Parathyroid adenoma (tissue), 2 donors: Measurements from ENCODE around the gene CCDC124.
"Not testable (repeated sequence)": the region's sequence is repeated elsewhere in the genome, so short reads cannot be mapped to it uniquely, and the experiment has no call there.

Experiments used
- H2AFZ ChIP-seq: fragments of 300-600 bp; sonication (generic); one replicate; pipeline ENCODE4 v1.7.0; 2017; ENCODE audit warnings: antibody characterized with exemption, mild to moderate bottlenecking
- H3K27ac ChIP-seq: fragments of 300-600 bp; sonication (generic); one replicate; pipeline ENCODE4 v1.7.0; 2017
- H3K27me3 ChIP-seq: fragments of 300-600 bp; sonication (generic); one replicate; pipeline ENCODE4 v1.7.0; 2017; ENCODE audit warnings: low read length; ENCODE audit not compliant: control insufficient read depth, insufficient read depth
- H3K36me3 ChIP-seq: fragments of 300-600 bp; sonication (generic); one replicate; pipeline ENCODE4 v1.7.0; 2017; ENCODE audit warnings: low read length; ENCODE audit not compliant: control insufficient read depth, insufficient read depth
- H3K4me1 ChIP-seq: fragments of 300-600 bp; sonication (generic); one replicate; pipeline ENCODE4 v1.7.0; 2017; ENCODE audit warnings: control low read depth
- H3K4me2 ChIP-seq: fragments of 300-600 bp; sonication (generic); one replicate; pipeline ENCODE4 v1.7.0; 2017; ENCODE audit warnings: low read length
- H3K4me3 ChIP-seq: fragments of 300-600 bp; sonication (generic); one replicate; pipeline ENCODE4 v1.7.0; 2017; ENCODE audit warnings: low read depth, low read length
- H3K79me2 ChIP-seq: fragments of 300-600 bp; sonication (generic); one replicate; pipeline ENCODE4 v1.7.0; 2017; ENCODE audit warnings: control low read depth
- H3K9ac ChIP-seq: fragments of 300-600 bp; sonication (generic); one replicate; pipeline ENCODE4 v1.7.0; 2017; ENCODE audit warnings: mild to moderate bottlenecking
- H3K9me3 ChIP-seq: fragments of 300-600 bp; sonication (generic); one replicate; pipeline ENCODE4 v1.7.0; 2017; ENCODE audit warnings: low read length; ENCODE audit not compliant: control insufficient read depth
- CTCF ChIP-seq: fragments of 300-600 bp; sonication (generic); IDR thresholded peaks from one replicate; pipeline ENCODE4 v1.7.0; 2017; ENCODE audit warnings: antibody characterized with exemption, mild to moderate bottlenecking
- donor health status: primary hyperparathyroidism.

CCDC124 gene

GRCh38 chr19:17981611-17982010 lies 48.8 kb downstream of the CCDC124 start:
- H3K9me3 ChIP-seq: no peaks in the 10 kb centered on the region
- no peaks in the 10 kb centered on the region for H3K27me3 ChIP-seq
- no peak for TF ChIP-seq CTCF
- no peaks in the 10 kb centered on the region for H3K4me1 ChIP-seq
- H3K9ac ChIP-seq: no peak overlapping the region
- H2AFZ ChIP-seq: no peak overlapping the region
- no peaks in the 10 kb centered on the region for H3K79me2 ChIP-seq
- H3K4me3 ChIP-seq: no peak overlapping the region
- H3K36me3 ChIP-seq: no peaks in the 10 kb centered on the region
- no peak overlapping the region for H3K4me2 ChIP-seq
- H3K27ac ChIP-seq: no peak overlapping the region

GRCh38 chr19:17982430-17982829 lies 49.6 kb downstream of the CCDC124 start:
- Histone ChIP-seq H3K9ac (no peak overlapping the region), H3K4me2 (no peak overlapping the region), H3K79me2 (no peaks in the 10 kb centered on the region), H3K4me3 (no peak overlapping the region), H3K27me3 (no peaks in the 10 kb centered on the region), H3K4me1 (no peaks in the 10 kb centered on the region), H3K9me3 (no peaks in the 10 kb centered on the region), H3K27ac (no peak overlapping the region), H3K36me3 (no peaks in the 10 kb centered on the region), H2AFZ (no peak overlapping the region)
- no peak for TF ChIP-seq CTCF

GRCh38 chr19:17985037-17985818 lies 52.4 kb downstream of the CCDC124 start:
- H3K4me3 ChIP-seq: no peak overlapping the region
- H3K9ac ChIP-seq: no peak overlapping the region
- TF ChIP-seq CTCF: no peak
- no peak overlapping the region for H3K4me2 ChIP-seq
- no peaks in the 10 kb centered on the region for H3K27me3 ChIP-seq
- no peaks in the 10 kb centered on the region for H3K4me1 ChIP-seq
- H3K27ac ChIP-seq: no peak overlapping the region
- H3K36me3 ChIP-seq: no peaks in the 10 kb centered on the region
- H2AFZ ChIP-seq: no peak overlapping the region
- H3K79me2 ChIP-seq: no peaks in the 10 kb centered on the region
- H3K9me3 ChIP-seq: no peaks in the 10 kb centered on the region

- H3K36me3 ChIP-seq, H3K27ac ChIP-seq, H2AFZ ChIP-seq, H3K27me3 ChIP-seq, H3K4me2 ChIP-seq, H3K79me2 ChIP-seq, H3K9me3 ChIP-seq, H3K4me3 ChIP-seq, H3K9ac ChIP-seq, H3K4me1 ChIP-seq: not testable (repeated sequence)
These were observed 53.8 kb downstream of the CCDC124 start for GRCh38 chr19:17986569-17986968.

GRCh38 chr19:17988161-17988560 lies 55.3 kb downstream of the CCDC124 start:
- Histone ChIP-seq H3K36me3 (no peaks in the 10 kb centered on the region), H3K27me3 (no peaks in the 10 kb centered on the region), H3K9me3 (no peaks in the 10 kb centered on the region), H3K9ac (no peak overlapping the region), H3K79me2 (no peaks in the 10 kb centered on the region), H3K27ac (no peak overlapping the region), H3K4me1 (no peaks in the 10 kb centered on the region), H2AFZ (no peak overlapping the region), H3K4me2 (no peak overlapping the region), H3K4me3 (no peak overlapping the region)
- TF ChIP-seq CTCF: no peak
